Left ventricle myocardium inferior (tissue), 1 donor: Measurements from ENCODE around the gene IQGAP2. TPM values are rescaled to one million over a fixed set of nuclear protein-coding genes. Genes with fewer than 3 reads are reported as not detected.

Experiments
- DNase-seq: peaks from one replicate; pipeline ENCODE4 v3.0.0-alpha.2; 2020
- H3K27ac ChIP-seq: fragments of 200-600 bp; replicated peaks from 2 replicates; pipeline ENCODE4 v1.8.0; 2021
- H3K27me3 ChIP-seq: fragments of 200-600 bp; 2 replicates; pipeline ENCODE4 v1.8.0; 2021; ENCODE audit warnings: low read depth
- H3K36me3 ChIP-seq: fragments of 200-600 bp; 2 replicates; pipeline ENCODE4 v1.8.0; 2021
- H3K4me1 ChIP-seq: fragments of 200-600 bp; 2 replicates; pipeline ENCODE4 v1.8.0; 2021
- H3K4me3 ChIP-seq: fragments of 200-600 bp; 2 replicates; pipeline ENCODE4 v1.8.0; 2021; ENCODE audit warnings: mild to moderate bottlenecking, moderate library complexity
- H3K9me3 ChIP-seq: fragments of 200-600 bp; replicated peaks from 2 replicates; pipeline ENCODE4 v1.8.0; 2021
- intact Hi-C: fragments of 100-400 bp; cut with micrococcal nuclease; formaldehyde crosslinking; loops from one replicate; pipeline ENCODE4 v1.11.0; 2022
- total RNA-seq: library from RNA; stranded (reverse); fragmentation: NEBNext Ultra II Directional; extraction: Animal tissue kit (Norgen Biotek cat#: 25700); gene quantifications from one replicate; pipeline ENCODE4 v1.2.1, GENCODE V29; 2021
- TF ChIP-seq, protein P1 (sequence below): fragments of 200-600 bp; IDR thresholded peaks from 2 replicates; pipeline ENCODE4 v1.8.0; 2021; ENCODE audit warnings: antibody characterized with exemption, mild to moderate bottlenecking, borderline replicate concordance
- donor health status: DM: no; HTN: yes; CAD: no; lungs with severe emphysema.

The IQGAP2 gene
- total RNA-seq, 1 donor from 2014 or later: 4.1 TPM

DNA sequence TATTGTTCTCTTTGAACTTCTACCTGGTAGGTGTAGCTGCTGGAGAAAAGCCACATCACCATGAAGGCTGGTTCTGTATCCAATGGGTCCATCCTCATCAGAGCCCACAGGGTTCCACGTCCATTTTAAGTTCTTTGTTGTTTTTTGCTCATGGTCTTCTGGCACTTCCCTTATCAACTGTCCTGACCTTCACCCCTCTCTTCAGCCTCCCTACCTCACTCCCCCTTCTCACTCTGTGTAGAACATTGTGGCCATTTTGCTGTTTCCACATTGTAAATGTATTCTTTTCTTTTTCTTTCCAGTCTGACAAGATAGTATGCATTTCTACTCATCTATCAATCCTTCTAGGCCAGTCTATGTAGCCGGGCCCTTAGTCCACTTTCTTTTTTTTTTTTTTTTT is 264.4 kb downstream of the IQGAP2 start:
- H3K36me3 ChIP-seq: no peaks in the 10 kb centered on the region
- no peak overlapping the region for H3K27ac ChIP-seq
- H3K9me3 ChIP-seq: no peaks in the 10 kb centered on the region
- intact Hi-C loops: no loop called here
- H3K4me3 ChIP-seq: no peak overlapping the region
- no peak for DNase-seq
- no peaks in the 10 kb centered on the region for H3K4me1 ChIP-seq
- TF ChIP-seq, protein P1, sequence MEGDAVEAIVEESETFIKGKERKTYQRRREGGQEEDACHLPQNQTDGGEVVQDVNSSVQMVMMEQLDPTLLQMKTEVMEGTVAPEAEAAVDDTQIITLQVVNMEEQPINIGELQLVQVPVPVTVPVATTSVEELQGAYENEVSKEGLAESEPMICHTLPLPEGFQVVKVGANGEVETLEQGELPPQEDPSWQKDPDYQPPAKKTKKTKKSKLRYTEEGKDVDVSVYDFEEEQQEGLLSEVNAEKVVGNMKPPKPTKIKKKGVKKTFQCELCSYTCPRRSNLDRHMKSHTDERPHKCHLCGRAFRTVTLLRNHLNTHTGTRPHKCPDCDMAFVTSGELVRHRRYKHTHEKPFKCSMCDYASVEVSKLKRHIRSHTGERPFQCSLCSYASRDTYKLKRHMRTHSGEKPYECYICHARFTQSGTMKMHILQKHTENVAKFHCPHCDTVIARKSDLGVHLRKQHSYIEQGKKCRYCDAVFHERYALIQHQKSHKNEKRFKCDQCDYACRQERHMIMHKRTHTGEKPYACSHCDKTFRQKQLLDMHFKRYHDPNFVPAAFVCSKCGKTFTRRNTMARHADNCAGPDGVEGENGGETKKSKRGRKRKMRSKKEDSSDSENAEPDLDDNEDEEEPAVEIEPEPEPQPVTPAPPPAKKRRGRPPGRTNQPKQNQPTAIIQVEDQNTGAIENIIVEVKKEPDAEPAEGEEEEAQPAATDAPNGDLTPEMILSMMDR: no peak
- H3K27me3 ChIP-seq: no peaks in the 10 kb centered on the region

DNA sequence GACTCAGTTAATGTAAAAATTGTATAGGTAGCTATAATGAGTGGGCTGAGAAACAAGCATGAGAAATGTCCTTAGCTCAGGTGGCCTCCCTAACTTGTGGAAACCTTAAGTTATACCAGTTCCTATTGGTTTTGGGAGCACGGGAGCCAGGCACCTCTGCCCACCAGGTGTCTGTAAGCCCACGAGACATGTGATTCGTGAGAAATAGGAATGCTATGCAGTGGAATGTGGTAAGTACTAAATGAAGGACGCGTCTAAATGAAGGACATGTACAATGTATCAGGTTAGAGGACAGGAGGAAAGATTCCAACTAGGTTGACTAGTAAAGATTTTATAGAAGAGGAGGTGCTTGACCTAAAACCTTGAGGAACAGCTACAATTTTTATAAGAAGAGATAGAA is 266.2 kb downstream of the IQGAP2 start:
- no peak overlapping the region for H3K27ac ChIP-seq
- H3K27me3 ChIP-seq: no peaks in the 10 kb centered on the region
- DNase-seq: no peak
- TF ChIP-seq, protein P1: no peak
- H3K36me3 ChIP-seq: no peaks in the 10 kb centered on the region
- intact Hi-C loops: no loop called here
- H3K4me3 ChIP-seq: no peak overlapping the region
- no peaks in the 10 kb centered on the region for H3K4me1 ChIP-seq
- no peaks in the 10 kb centered on the region for H3K9me3 ChIP-seq

DNA sequence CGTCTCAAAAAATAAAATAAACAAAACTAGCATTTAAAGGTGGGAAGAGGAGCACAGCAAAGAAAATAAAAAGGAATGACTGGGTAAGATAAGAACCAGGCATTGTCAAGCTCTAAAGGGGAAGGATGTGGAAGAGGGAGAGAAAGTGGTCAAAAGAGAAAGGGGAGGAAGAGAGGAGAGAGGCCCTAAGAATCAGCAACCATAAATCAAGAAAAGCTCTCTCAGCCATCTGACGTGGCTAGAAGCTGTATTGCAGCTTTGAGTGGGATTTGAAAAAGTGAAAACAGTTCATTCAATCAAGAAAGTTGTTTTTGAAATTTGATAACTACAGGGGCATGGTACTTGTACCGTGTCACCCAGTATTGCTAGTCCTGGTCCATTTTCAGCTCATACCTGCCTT is 267.4 kb downstream of the IQGAP2 start:
- intact Hi-C loops: no loop called here
- DNase-seq: no peak
- H3K36me3 ChIP-seq: no peaks in the 10 kb centered on the region
- TF ChIP-seq, protein P1: no peak
- no peaks in the 10 kb centered on the region for H3K9me3 ChIP-seq
- H3K4me3 ChIP-seq: no peak overlapping the region
- no peaks in the 10 kb centered on the region for H3K4me1 ChIP-seq
- no peaks in the 10 kb centered on the region for H3K27me3 ChIP-seq
- H3K27ac ChIP-seq: no peak overlapping the region

DNA sequence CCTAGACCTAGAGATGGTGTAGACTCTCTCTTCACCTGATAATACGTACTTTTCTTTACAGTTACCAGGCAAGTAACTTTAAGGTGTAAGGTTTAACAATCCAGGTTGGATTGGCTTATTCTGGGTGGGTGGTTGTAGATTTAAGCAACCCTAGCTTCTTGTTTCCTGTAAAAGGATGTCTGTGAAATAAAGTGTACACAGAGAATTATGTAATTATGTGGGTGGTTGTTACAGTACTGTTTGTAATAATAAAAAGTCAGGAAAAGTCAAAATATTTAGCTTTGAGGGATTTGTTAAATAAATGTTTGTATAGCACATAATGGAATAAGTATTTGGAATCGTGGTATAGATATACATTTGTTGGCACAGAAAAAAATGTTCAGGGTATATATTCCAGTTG is 269.2 kb downstream of the IQGAP2 start:
- Histone ChIP-seq H3K27ac (no peak overlapping the region), H3K4me1 (no peaks in the 10 kb centered on the region), H3K36me3 (no peaks in the 10 kb centered on the region), H3K27me3 (no peaks in the 10 kb centered on the region), H3K4me3 (no peak overlapping the region), H3K9me3 (no peaks in the 10 kb centered on the region)
- DNase-seq: no peak
- TF ChIP-seq, protein P1: no peak
- intact Hi-C loops: no loop called here

DNA sequence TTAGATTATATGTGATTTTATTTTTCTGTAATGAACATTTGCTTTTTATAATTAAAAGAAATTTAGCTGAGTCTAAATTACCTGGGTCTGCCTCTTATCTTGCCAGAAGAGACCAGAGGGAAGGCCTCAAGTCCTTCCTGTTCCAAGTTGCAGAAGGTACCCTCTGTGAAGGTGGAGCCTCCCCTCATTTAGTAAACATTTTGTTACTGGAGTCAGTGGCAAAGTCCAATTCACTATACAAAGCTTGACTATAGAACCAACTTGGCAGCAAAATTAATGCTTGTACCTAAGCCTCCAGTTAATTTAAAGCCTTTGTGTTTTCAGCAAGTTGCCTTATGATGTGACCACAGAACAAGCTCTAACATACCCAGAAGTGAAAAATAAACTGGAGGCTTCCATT is 270.0 kb downstream of the IQGAP2 start:
- DNase-seq: no peak
- Histone ChIP-seq H3K9me3 (no peaks in the 10 kb centered on the region), H3K27me3 (no peaks in the 10 kb centered on the region), H3K4me1 (no peaks in the 10 kb centered on the region), H3K36me3 (no peaks in the 10 kb centered on the region), H3K4me3 (no peak overlapping the region), H3K27ac (no peak overlapping the region)
- intact Hi-C loops: no loop called here
- TF ChIP-seq, protein P1: no peak
